GM12878 (cell line): ENCODE data around the gene ZNF655. TPM values are rescaled to one million over a fixed set of nuclear protein-coding genes. Genes with fewer than 3 reads are reported as not detected.

Experiments
- ATAC-seq: fragments of 200-7000 bp; cut with Tn5 transposase; 3 replicates; pipeline ENCODE4 v1.9.1; 2020; ENCODE audit warnings: mild to moderate bottlenecking, moderate library complexity
- BruUV-seq: library from RNA; stranded (reverse); fragments of 400-500 nt; replicated peaks from 2 replicates; lab custom pipeline; 2021; lab: Mats Ljungman, UMichigan
- CTCF ChIA-PET: fragments of 300-600 bp; sonication (Branson Sonifier 250); formaldehyde crosslinking; extraction: SDS; loops from one replicate; lab custom pipeline; 2021; ENCODE audit warnings: inconsistent platforms; lab: Yijun Ruan, JAX
- POLR2A ChIA-PET: fragments of 350-600 bp; formaldehyde crosslinking; extraction: SDS; loops from one replicate; lab custom pipeline; 2021; ENCODE audit warnings: inconsistent platforms; lab: Charles Lee
- RAD21 ChIA-PET: fragments of 300-600 bp; sonication (Branson Sonifier 250); formaldehyde crosslinking; loops from one replicate; lab custom pipeline; 2023; ENCODE audit warnings: antibody characterized with exemption; ENCODE audit not compliant: unreplicated experiment; lab: Charles Lee
- SMC1A ChIA-PET: fragments of 300-600 bp; sonication (Branson Sonifier 250); formaldehyde crosslinking; loops from one replicate; lab custom pipeline; 2023; ENCODE audit not compliant: unreplicated experiment, uncharacterized antibody; lab: Charles Lee
- DNase-seq: peaks from one replicate; pipeline ENCODE4 v3.0.0-alpha.2; 2011; ENCODE audit warnings: low read depth, low spot score
- FAIRE-seq: peaks from 3 replicates; lab custom pipeline; 2011; peaks lifted over from hg19 to GRCh38; lab: Jason Lieb, UNC
- H2AFZ ChIP-seq: 2 replicates; pipeline ENCODE4 v1.6.0; 2011; ENCODE audit warnings: low read depth, low read length, control low read depth; ENCODE audit not compliant: control insufficient read depth
- H3K27ac ChIP-seq: 2 replicates; pipeline ENCODE4 v1.5.1; 2011; ENCODE audit warnings: control low read depth; ENCODE audit not compliant: control insufficient read depth, insufficient read depth
- H3K27me3 ChIP-seq, 2 experiments: replicated peaks in 1 of 2; 2 replicates each; pipeline versions ENCODE4 v1.6.0 to v1.6.1; 2011; ENCODE audit warnings: low read length in 1 of 2; ENCODE audit not compliant: control insufficient read depth in 2 of 2, insufficient read depth in 2 of 2
- H3K36me3 ChIP-seq, 2 experiments: 2 replicates each; pipeline ENCODE4 v1.5.1; 2011; ENCODE audit warnings: low read length in 1 of 2; ENCODE audit not compliant: control insufficient read depth in 2 of 2, insufficient read depth in 2 of 2
- H3K4me1 ChIP-seq: 2 replicates; pipeline ENCODE4 v1.6.1; 2011; ENCODE audit warnings: mild to moderate bottlenecking, low read length, moderate library complexity, mixed read lengths; ENCODE audit not compliant: control insufficient read depth, insufficient read depth
- H3K4me2 ChIP-seq: 2 replicates; pipeline ENCODE4 v1.6.0; 2011; ENCODE audit warnings: control low read depth; ENCODE audit not compliant: control insufficient read depth, insufficient read depth
- H3K4me3 ChIP-seq: fragments of 200-600 bp; sonication (generic); 2 replicates; pipeline ENCODE4 v1.5.1; 2016
- H3K79me2 ChIP-seq: 2 replicates; pipeline ENCODE4 v1.6.0; 2011; ENCODE audit warnings: low read length; ENCODE audit not compliant: control insufficient read depth, insufficient read depth
- H3K9ac ChIP-seq: 2 replicates; pipeline ENCODE4 v1.8.0; 2011; ENCODE audit warnings: low read length, control low read depth, mixed read lengths; ENCODE audit not compliant: control insufficient read depth, insufficient read depth
- H3K9me3 ChIP-seq: replicated peaks from 3 replicates; pipeline ENCODE4 v1.5.1; 2011; ENCODE audit warnings: mild to moderate bottlenecking, low read length; ENCODE audit not compliant: control insufficient read depth, insufficient read depth
- H4K20me1 ChIP-seq: 2 replicates; pipeline ENCODE4 v1.6.0; 2011; ENCODE audit not compliant: control insufficient read depth, insufficient read depth
- CEBPB ChIP-seq, 2 experiments: fragments of 150-350 bp in 1 of 2; IDR thresholded peaks; 2 replicates each; pipeline ENCODE4 v1.6.1; 2012 to 2014; ENCODE audit warnings: low read depth in 2 of 2, low read length in 2 of 2, borderline replicate concordance in 1 of 2, inconsistent platforms in 1 of 2
- NKRF ChIP-seq: fragments of 450-650 bp; conservative IDR thresholded peaks from 2 replicates; pipeline ENCODE4 v1.6.1; 2017; ENCODE audit warnings: mild to moderate bottlenecking, moderate library complexity
- PKNOX1 ChIP-seq: fragments of 450-650 bp; IDR thresholded peaks from 2 replicates; pipeline ENCODE4 v1.6.1; 2016; ENCODE audit warnings: mild to moderate bottlenecking
- RCOR1 ChIP-seq: conservative IDR thresholded peaks from 2 replicates; pipeline ENCODE4 v1.6.1; 2012; ENCODE audit warnings: low read depth, low read length, improper control_type of control experiment
- RELA ChIP-seq: fragments of 450-650 bp; IDR thresholded peaks from 2 replicates; pipeline ENCODE4 v1.8.0; 2014; ENCODE audit warnings: borderline replicate concordance; ENCODE audit not compliant: partially characterized antibody
- SP1 ChIP-seq: IDR thresholded peaks from one replicate; pipeline ENCODE4 v1.6.1; 2011; ENCODE audit warnings: low read depth, low read length
- TCF3 ChIP-seq: IDR thresholded peaks from 2 replicates; pipeline ENCODE4 v1.6.1; 2012; ENCODE audit warnings: low read depth, mild to moderate bottlenecking, low read length, borderline replicate concordance; ENCODE audit not compliant: insufficient read depth
- ZBTB40 ChIP-seq: fragments of 450-650 bp; IDR thresholded peaks from 2 replicates; pipeline ENCODE4 v1.6.1; 2016; ENCODE audit warnings: mild to moderate bottlenecking, moderate library complexity, borderline replicate concordance
- WGBS: methylation state at CpG from one replicate; pipeline ENCODE4 v1.1.6; 2016; ENCODE audit warnings: low lambda C conversion rate; ENCODE audit not compliant: insufficient replicate concordance, insufficient coverage; ENCODE audit errors: missing lambda C conversion rate; 5-methylcytosine and 5-hydroxymethylcytosine counted together
- in situ Hi-C: fragments of 300-500 bp; cut with MboI; formaldehyde crosslinking; loops from 9 replicates; pipeline ENCODE4 v1.14.3; 2018; ENCODE audit warnings: mixed read lengths
- intact Hi-C: fragments of 100-400 bp; cut with micrococcal nuclease; formaldehyde crosslinking; loops from one replicate; pipeline ENCODE4 v1.14.2; 2022; ENCODE audit not compliant: unreplicated experiment
- polyA plus RNA-seq, 11 experiments: library from polyadenylated mRNA; depleted of rRNA in 4 of 11; unstranded in 6 of 11; stranded (reverse) in 5 of 11; fragments of >200 nt; fragmentation: Nextera tagmentation in 4 of 11; fragmentation: Illumina TruSeq in 1 of 11; extraction: Ambion mirVana in 4 of 11; extraction: Trizol in 1 of 11; gene quantifications; 1 replicate in 1 of 11; 2 replicates in 10 of 11; pipeline versions ENCODE4 v1.2.1 to v1.2.3, GENCODE V29; 2011 to 2016; ENCODE audit warnings: inconsistent platforms in 2 of 11, missing spikeins in 2 of 11, low read depth in 1 of 11
- total RNA-seq, 4 experiments: library from RNA; depleted of rRNA in 3 of 4; stranded (reverse); fragments of >200 nt in 3 of 4; fragmentation: Illumina TruSeq in 1 of 4; extraction: Trizol in 1 of 4; gene quantifications; 2 replicates each; pipeline versions ENCODE4 v1.2.1 to v1.2.3, GENCODE V29; 2013 to 2021
- TF ChIP-seq, protein P1 (sequence below): fragments of 450-650 bp; IDR thresholded peaks from 2 replicates; pipeline ENCODE4 v1.6.1; 2017; ENCODE audit warnings: low read depth, mild to moderate bottlenecking, moderate library complexity

The ZNF655 gene
- total and polyA plus RNA-seq, 10 of the 15 experiments (the other 5 are each of a cell fraction or from before 2014, with no cell fraction given) = 14.5 to 107 (median 52.8) TPM

GRCh38 chr7:99616359-99617191 is 58.1 kb downstream of the ZNF655 start, which contains the start of gene ZSCAN25 (continued):
- 0 out of 2 replicates have a peak, but pooled peaks have one; percentile 39 for TF ChIP-seq PKNOX1

DNA sequence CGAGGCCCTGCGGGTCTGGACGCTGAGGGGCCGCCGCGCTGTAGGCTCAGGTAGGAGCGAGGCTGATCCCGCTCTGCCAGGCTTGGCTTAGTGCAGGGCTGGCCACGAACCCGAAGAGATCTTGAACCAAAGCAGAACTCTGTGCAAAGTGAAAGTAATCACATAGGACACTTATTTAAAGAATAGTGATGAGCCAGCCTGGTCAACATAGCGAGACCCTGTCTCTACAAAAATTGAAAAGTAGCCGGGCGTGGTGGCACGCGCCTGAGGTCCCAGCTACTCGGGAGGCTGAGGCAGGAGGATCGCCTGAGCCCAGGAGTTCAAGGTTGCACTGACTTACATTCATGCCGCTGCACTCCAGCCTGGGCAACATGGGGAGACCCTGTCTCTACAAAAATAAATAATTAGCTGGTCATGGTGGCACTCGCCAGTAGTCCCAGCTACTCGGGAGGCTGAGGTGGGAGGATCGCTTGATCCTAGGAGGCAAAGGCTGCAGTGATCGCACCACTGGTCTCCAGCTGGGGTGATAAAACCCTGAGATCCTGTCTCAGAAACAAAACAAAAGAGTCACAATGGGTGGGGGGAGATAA is 58.8 kb downstream of the ZNF655 start:
- intact Hi-C loops (loop anchor here (10.0 kb wide), 1 partner anchor 152 kb away; the partner anchor contains the start of gene ATP5MF), in situ Hi-C loops (no loop called here)
- Histone ChIP-seq H3K9me3 (peaks cover 2% of the 10 kb centered on the region; the same call in 1 of the 3 replicates), H3K9ac (peak overlapping the region; percentile 97), H3K36me3 (peaks cover 8 to 31% of the 10 kb centered on the region in 2 experiments), H3K4me2 (peak overlapping the region; percentile 89), H4K20me1 (no peaks in the 10 kb centered on the region), H3K79me2 (peaks cover 18% of the 10 kb centered on the region), H2AFZ (peak overlapping the region; percentile 100), H3K27ac (peak overlapping the region; percentile 89), H3K27me3 (no peaks in the 10 kb centered on the region), H3K4me1 (peaks cover 2% of the 10 kb centered on the region; the same call in 1 of the 2 replicates), H3K4me3 (peak overlapping the region; percentile 88)
- no peak for FAIRE-seq
- SMC1A ChIA-PET = no interaction called here
- CTCF ChIA-PET = interaction anchor here (1.4 to 1.8 kb wide), 2 partner anchors 59 to 223 kb away, joined by 4 to 7 read pairs; partner anchors contain the start of gene ZNF655
- ATAC-seq = no peak; the same call in 2 of the 3 replicates
- TSS peak; percentile 54 for BruUV-seq
- POLR2A ChIA-PET = interaction anchor here (1.3 kb wide), 1 partner anchor 59 kb away, joined by 6 read pairs; the partner anchor contains the start of gene ZNF655
- RAD21 ChIA-PET = interaction anchor here (1.5 to 1.9 kb wide), 2 partner anchors 59 to 296 kb away, joined by 4 to 5 read pairs; partner anchors contain the start of gene ZNF655
- no peak for DNase-seq
- WGBS = 22% methylated on average over 22 of the region's 22 CpGs
- TF ChIP-seq CEBPB (IDR thresholded peaks at IDR 0.05; ENCODE audit: borderline replicate concordance in 1 of 2, low read depth in 2 of 2, low read length in 2 of 2) = no peak
- TF ChIP-seq RCOR1 = no peak
- TF ChIP-seq RELA = no peak
- TF ChIP-seq ZBTB40 = no peak
- TF ChIP-seq, protein P1, sequence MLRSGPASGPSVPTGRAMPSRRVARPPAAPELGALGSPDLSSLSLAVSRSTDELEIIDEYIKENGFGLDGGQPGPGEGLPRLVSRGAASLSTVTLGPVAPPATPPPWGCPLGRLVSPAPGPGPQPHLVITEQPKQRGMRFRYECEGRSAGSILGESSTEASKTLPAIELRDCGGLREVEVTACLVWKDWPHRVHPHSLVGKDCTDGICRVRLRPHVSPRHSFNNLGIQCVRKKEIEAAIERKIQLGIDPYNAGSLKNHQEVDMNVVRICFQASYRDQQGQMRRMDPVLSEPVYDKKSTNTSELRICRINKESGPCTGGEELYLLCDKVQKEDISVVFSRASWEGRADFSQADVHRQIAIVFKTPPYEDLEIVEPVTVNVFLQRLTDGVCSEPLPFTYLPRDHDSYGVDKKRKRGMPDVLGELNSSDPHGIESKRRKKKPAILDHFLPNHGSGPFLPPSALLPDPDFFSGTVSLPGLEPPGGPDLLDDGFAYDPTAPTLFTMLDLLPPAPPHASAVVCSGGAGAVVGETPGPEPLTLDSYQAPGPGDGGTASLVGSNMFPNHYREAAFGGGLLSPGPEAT = no peak
- TF ChIP-seq TCF3 = no peak
- no peak for TF ChIP-seq NKRF
- TF ChIP-seq SP1 = no peak
